Natural killer cell (primary cell): Measurements from ENCODE around the gene TBCK. TPM values are rescaled to one million over a fixed set of nuclear protein-coding genes. Genes with fewer than 3 reads are reported as not detected.

ENCODE experiments used
- ATAC-seq, 3 donors: fragments of 150-1000 bp in 2 of 3; fragments of 200-7000 bp in 1 of 3; cut with Tn5 transposase; 1 replicate in 1 of 3; 2 replicates in 2 of 3; pipeline ENCODE4 v1.10.0; 2021; ENCODE audit warnings: mild to moderate bottlenecking in 2 of 3, moderate library complexity in 2 of 3
- DNase-seq, 2 donors: peaks; one replicate each; pipeline versions ENCODE4 v3.0.0 to v3.0.0-alpha.2; 2013 to 2021; ENCODE audit warnings: mixed read lengths in 1 of 2
- H3K27ac ChIP-seq: one replicate; pipeline ENCODE4 v1.5.1; 2013; ENCODE audit warnings: mild to moderate bottlenecking, low read length
- H3K27me3 ChIP-seq: one replicate; pipeline ENCODE4 v1.6.1; 2013; ENCODE audit warnings: low read length; ENCODE audit not compliant: control insufficient read depth, insufficient read depth
- H3K36me3 ChIP-seq: one replicate; pipeline ENCODE4 v1.6.1; 2013; ENCODE audit warnings: low read length; ENCODE audit not compliant: control insufficient read depth, insufficient read depth
- H3K4me1 ChIP-seq: one replicate; pipeline ENCODE4 v1.6.1; 2013; ENCODE audit warnings: low read length; ENCODE audit not compliant: control insufficient read depth, insufficient read depth
- H3K4me3 ChIP-seq: one replicate; pipeline ENCODE4 v1.5.1; 2013; ENCODE audit warnings: low read length
- H3K9me3 ChIP-seq: one replicate; pipeline ENCODE4 v1.6.1; 2013; ENCODE audit warnings: low read length; ENCODE audit not compliant: control insufficient read depth, insufficient read depth
- H3K27ac Mint-ChIP-seq, 2 donors: one replicate each; pipeline ENCODE4 v1.8.0; 2022; ENCODE audit warnings: mild to moderate bottlenecking in 2 of 2, mixed read lengths in 2 of 2, moderate library complexity in 1 of 2
- H3K27me3 Mint-ChIP-seq, 2 donors: one replicate each; pipeline ENCODE4 v1.8.0; 2022; ENCODE audit warnings: low read depth in 2 of 2, mixed read lengths in 2 of 2
- H3K36me3 Mint-ChIP-seq: one replicate; pipeline ENCODE4 v1.8.0; 2022; ENCODE audit warnings: mixed read lengths
- H3K4me1 Mint-ChIP-seq, 2 donors: one replicate each; pipeline ENCODE4 v1.8.0; 2022; ENCODE audit warnings: mixed read lengths in 2 of 2
- H3K4me3 Mint-ChIP-seq: one replicate; pipeline ENCODE4 v1.8.0; 2022; ENCODE audit warnings: mild to moderate bottlenecking, moderate library complexity, mixed read lengths
- H3K9me3 Mint-ChIP-seq, 2 donors: one replicate each; pipeline ENCODE4 v1.8.0; 2022; ENCODE audit warnings: mixed read lengths in 2 of 2
- CTCF ChIP-seq: fragments of 200-600 bp; IDR thresholded peaks from one replicate; pipeline ENCODE4 v1.8.0; 2022; ENCODE audit warnings: antibody characterized with exemption
- WGBS: methylation state at CpG from one replicate; pipeline ENCODE4 v1.1.7; 2013; ENCODE audit warnings: missing lambda C conversion rate; ENCODE audit not compliant: insufficient coverage; 5-methylcytosine and 5-hydroxymethylcytosine counted together
- intact Hi-C: fragments of 100-400 bp; cut with micrococcal nuclease; formaldehyde crosslinking; loops from one replicate; pipeline ENCODE4 v1.14.2; 2022
- total RNA-seq, 4 donors: library from RNA; stranded (reverse); fragments of 120-200 nt in 1 of 4; gene quantifications; one replicate each; pipeline versions ENCODE4 v1.2.3 to v1.2.4, GENCODE V29; 2013 to 2022

Gene TBCK
- total RNA-seq, 3 donors from 2014 or later (not counting 1 experiment from before 2014, with no cell fraction given) = 49.5 to 78.5 (median 54.2) TPM

GRCh38 chr4:106362086-106362825 is 46.2 kb upstream of the TBCK start:
- no peak for TF ChIP-seq CTCF
- no peaks in the 10 kb centered on the region for H3K27me3 ChIP-seq
- 87% methylated on average over 2 of the region's 3 CpGs for WGBS
- H3K4me3 Mint-ChIP-seq = no peak overlapping the region
- no peaks in the 10 kb centered on the region for H3K36me3 ChIP-seq
- no peaks in the 10 kb centered on the region for H3K9me3 Mint-ChIP-seq
- ATAC-seq (no peak), DNase-seq (no peak)
- no peak overlapping the region for H3K27ac ChIP-seq
- H3K4me1 Mint-ChIP-seq = no peaks in the 10 kb centered on the region
- no peaks in the 10 kb centered on the region for H3K36me3 Mint-ChIP-seq
- H3K4me1 ChIP-seq = no peaks in the 10 kb centered on the region
- no peak overlapping the region for H3K4me3 ChIP-seq
- intact Hi-C loops = no loop called here
- no peak overlapping the region for H3K27ac Mint-ChIP-seq
- H3K9me3 ChIP-seq = no peaks in the 10 kb centered on the region
- peaks cover 0 to 8% of the 10 kb centered on the region in 2 donors for H3K27me3 Mint-ChIP-seq

- intact Hi-C loops = no loop called here
- no peaks in the 10 kb centered on the region for H3K9me3 Mint-ChIP-seq
These were observed 42.9 kb upstream of the TBCK start for GRCh38 chr4:106358899-106359298.

GRCh38 chr4:106355193-106355592 is 39.2 kb upstream of the TBCK start:
- 93% methylated on average over 4 of the region's 4 CpGs for WGBS
- Histone ChIP-seq H3K9me3 (no peaks in the 10 kb centered on the region), H3K4me1 (no peaks in the 10 kb centered on the region), H3K27me3 (no peaks in the 10 kb centered on the region), H3K36me3 (no peaks in the 10 kb centered on the region), H3K4me3 (no peak overlapping the region), H3K27ac (no peak overlapping the region)
- no peaks in the 10 kb centered on the region for H3K9me3 Mint-ChIP-seq
- no peak for ATAC-seq
- H3K4me1 Mint-ChIP-seq = no peaks in the 10 kb centered on the region
- H3K36me3 Mint-ChIP-seq = no peaks in the 10 kb centered on the region
- H3K27ac Mint-ChIP-seq = no peak overlapping the region
- intact Hi-C loops = no loop called here
- no peak overlapping the region for H3K4me3 Mint-ChIP-seq
- peaks cover 0 to 6% of the 10 kb centered on the region in 2 donors for H3K27me3 Mint-ChIP-seq
- no peak for TF ChIP-seq CTCF
- DNase-seq = no peak

More at GRCh38 chr4:106358899-106359298, 42.9 kb upstream of the TBCK start:
- Histone ChIP-seq H3K4me3 (no peak overlapping the region), H3K27me3 (no peaks in the 10 kb centered on the region), H3K36me3 (no peaks in the 10 kb centered on the region), H3K4me1 (no peaks in the 10 kb centered on the region), H3K9me3 (no peaks in the 10 kb centered on the region), H3K27ac (no peak overlapping the region)
- DNase-seq (no peak), ATAC-seq (no peak)
- Mint-ChIP-seq H3K27ac (no peak overlapping the region), H3K27me3 (peaks cover 0 to 6% of the 10 kb centered on the region in 2 donors), H3K36me3 (no peaks in the 10 kb centered on the region), H3K4me1 (no peaks in the 10 kb centered on the region), H3K4me3 (no peak overlapping the region)
- WGBS = no CpG with 5 or more reads among the region's 1 CpG
- no peak for TF ChIP-seq CTCF

- H3K4me3 ChIP-seq = no peak overlapping the region
- H3K4me1 ChIP-seq = no peaks in the 10 kb centered on the region
- no peaks in the 10 kb centered on the region for H3K27me3 ChIP-seq
- no peak overlapping the region for H3K27ac Mint-ChIP-seq
- no peaks in the 10 kb centered on the region for H3K36me3 Mint-ChIP-seq
- 96% methylated on average over 1 of the region's 1 CpG for WGBS
- no peaks in the 10 kb centered on the region for H3K9me3 ChIP-seq
- intact Hi-C loops = no loop called here
- H3K27ac ChIP-seq = no peak overlapping the region
- no peaks in the 10 kb centered on the region for H3K9me3 Mint-ChIP-seq
- TF ChIP-seq CTCF = no peak
- ATAC-seq (no peak), DNase-seq (no peak)
- H3K27me3 Mint-ChIP-seq = no peaks in the 10 kb centered on the region
- peaks cover 8% of the 10 kb centered on the region for H3K36me3 ChIP-seq
- H3K4me3 Mint-ChIP-seq = no peak overlapping the region
- H3K4me1 Mint-ChIP-seq = no peaks in the 10 kb centered on the region
These were observed 37.8 kb upstream of the TBCK start for GRCh38 chr4:106353786-106354185.
